Hepatocyte (in vitro differentiated cells): ENCODE measurements around the gene UMAD1. TPM values are rescaled to one million over a fixed set of nuclear protein-coding genes. Genes with fewer than 3 reads are reported as not detected.

Source experiments
- DNase-seq: peaks from one replicate; pipeline ENCODE4 v3.0.0-alpha.2; 2016; ENCODE audit warnings: low spot score
- H2AFZ ChIP-seq: fragments of 200-600 bp; sonication (generic); 2 replicates; pipeline ENCODE4 v1.6.0; 2016; ENCODE audit warnings: antibody characterized with exemption, mild to moderate bottlenecking
- H3K27ac ChIP-seq: fragments of 200-600 bp; sonication (generic); 2 replicates; pipeline ENCODE4 v1.5.1; 2016; ENCODE audit warnings: mild to moderate bottlenecking
- H3K27me3 ChIP-seq: fragments of 200-600 bp; sonication (generic); 2 replicates; pipeline ENCODE4 v1.6.1; 2016
- H3K36me3 ChIP-seq: fragments of 200-600 bp; sonication (generic); replicated peaks from 2 replicates; pipeline ENCODE4 v1.5.1; 2016; ENCODE audit warnings: low read depth; ENCODE audit not compliant: insufficient read depth
- H3K4me1 ChIP-seq: fragments of 200-600 bp; sonication (generic); 2 replicates; pipeline ENCODE4 v1.5.1; 2016; ENCODE audit warnings: mild to moderate bottlenecking, moderate library complexity; ENCODE audit not compliant: insufficient read depth
- H3K4me2 ChIP-seq: fragments of 200-600 bp; sonication (generic); 2 replicates; pipeline ENCODE4 v1.6.0; 2016
- H3K4me3 ChIP-seq: fragments of 200-600 bp; sonication (generic); 2 replicates; pipeline ENCODE4 v1.5.1; 2016; ENCODE audit warnings: mild to moderate bottlenecking
- H3K79me2 ChIP-seq: fragments of 200-600 bp; sonication (generic); 2 replicates; pipeline ENCODE4 v1.6.0; 2017; ENCODE audit warnings: mild to moderate bottlenecking
- H3K9me2 ChIP-seq: fragments of 200-600 bp; sonication (generic); replicated peaks from 2 replicates; pipeline ENCODE4 v1.6.0; 2017; ENCODE audit warnings: mild to moderate bottlenecking; ENCODE audit not compliant: insufficient read depth
- H3K9me3 ChIP-seq: fragments of 200-600 bp; sonication (generic); 2 replicates; pipeline ENCODE4 v1.5.1; 2016; ENCODE audit warnings: low read depth, mild to moderate bottlenecking
- H4K20me1 ChIP-seq: fragments of 200-600 bp; sonication (generic); 2 replicates; pipeline ENCODE4 v1.6.0; 2016; ENCODE audit warnings: mild to moderate bottlenecking; ENCODE audit not compliant: insufficient read depth, poor library complexity, severe bottlenecking
- EZH2 ChIP-seq: fragments of 200-600 bp; sonication (generic); IDR thresholded peaks from 2 replicates; pipeline ENCODE4 v1.6.1; 2016; ENCODE audit warnings: antibody characterized with exemption, mild to moderate bottlenecking, borderline replicate concordance
- EZH2phosphoT487 ChIP-seq: fragments of 200-600 bp; sonication (generic); IDR thresholded peaks from one replicate; pipeline ENCODE4 v1.6.1; 2018; ENCODE audit warnings: antibody characterized with exemption, mild to moderate bottlenecking, low read depth, moderate library complexity; ENCODE audit not compliant: unreplicated experiment, severe bottlenecking
- WGBS: methylation state at CpG from one replicate; pipeline ENCODE4 v1.1.6; 2016; ENCODE audit warnings: low lambda C conversion rate; ENCODE audit errors: missing lambda C conversion rate; 5-methylcytosine and 5-hydroxymethylcytosine counted together
- polyA plus RNA-seq: library from polyadenylated mRNA; unstranded; fragments of >200 nt; fragmentation: Nextera tagmentation; extraction: Ambion mirVana; gene quantifications from 2 replicates; pipeline ENCODE4 v1.2.1, GENCODE V29; 2016
- total RNA-seq: library from RNA; depleted of rRNA; stranded (reverse); fragments of >200 nt; gene quantifications from 2 replicates; pipeline ENCODE4 v1.2.3, GENCODE V29; 2014
- TF ChIP-seq, protein P1 (sequence below): fragments of 200-600 bp; sonication (generic); IDR thresholded peaks from 2 replicates; pipeline ENCODE4 v1.5.1; 2016; ENCODE audit warnings: antibody characterized with exemption, mild to moderate bottlenecking; ENCODE audit not compliant: poor library complexity

The UMAD1 gene
- total and polyA plus RNA-seq, 2 experiments from 2014 or later: 15.7 to 29.0 TPM

DNA sequence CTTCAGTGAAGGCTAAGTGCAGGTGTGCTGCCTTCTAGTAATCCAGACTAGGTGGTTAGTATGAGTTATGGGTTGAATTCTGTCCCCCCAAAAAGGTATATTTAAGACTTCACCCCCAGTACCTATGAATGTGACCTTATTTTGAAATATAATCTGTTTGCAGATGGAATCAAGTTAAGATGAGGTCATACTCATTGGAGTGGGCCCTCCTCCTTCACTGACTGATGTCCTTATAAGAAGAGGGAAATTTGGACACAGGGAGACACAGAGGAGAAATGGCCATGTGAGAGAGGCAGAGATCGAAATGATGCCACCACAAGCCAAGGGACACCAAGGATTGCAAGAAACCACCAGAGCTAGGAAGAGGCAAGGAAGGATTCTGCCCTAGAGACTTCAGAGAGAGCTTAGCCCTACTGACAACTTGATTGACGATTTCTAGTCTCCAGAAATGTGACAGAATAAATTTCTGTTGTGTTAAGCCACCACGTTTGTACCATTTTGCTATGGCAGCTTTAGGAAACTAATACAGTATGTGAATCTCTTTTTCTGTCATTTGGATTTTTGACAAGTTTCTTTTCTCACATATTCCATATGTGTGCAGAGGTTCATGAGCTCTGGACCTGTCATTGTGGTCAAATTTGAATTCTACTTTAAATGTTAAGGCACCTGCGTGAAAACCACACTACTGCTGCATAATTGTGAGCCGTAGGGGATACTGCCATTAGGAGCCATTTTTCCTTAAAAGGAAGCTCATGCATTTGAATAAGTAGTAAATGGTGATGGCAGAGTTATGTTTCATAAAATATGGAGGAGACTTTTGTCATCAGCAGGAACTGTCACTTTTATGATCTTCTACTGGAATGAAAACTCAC is 80.4 kb downstream of the UMAD1 start:
- Histone ChIP-seq H3K4me2 (no peak overlapping the region), H3K27ac (no peak overlapping the region), H3K4me1 (no peaks in the 10 kb centered on the region), H4K20me1 (no peaks in the 10 kb centered on the region), H3K36me3 (no peaks in the 10 kb centered on the region), H3K9me2 (no peaks in the 10 kb centered on the region), H2AFZ (no peak overlapping the region), H3K27me3 (no peaks in the 10 kb centered on the region), H3K4me3 (no peak overlapping the region), H3K79me2 (no peaks in the 10 kb centered on the region), H3K9me3 (no peaks in the 10 kb centered on the region)
- TF ChIP-seq, protein P1, sequence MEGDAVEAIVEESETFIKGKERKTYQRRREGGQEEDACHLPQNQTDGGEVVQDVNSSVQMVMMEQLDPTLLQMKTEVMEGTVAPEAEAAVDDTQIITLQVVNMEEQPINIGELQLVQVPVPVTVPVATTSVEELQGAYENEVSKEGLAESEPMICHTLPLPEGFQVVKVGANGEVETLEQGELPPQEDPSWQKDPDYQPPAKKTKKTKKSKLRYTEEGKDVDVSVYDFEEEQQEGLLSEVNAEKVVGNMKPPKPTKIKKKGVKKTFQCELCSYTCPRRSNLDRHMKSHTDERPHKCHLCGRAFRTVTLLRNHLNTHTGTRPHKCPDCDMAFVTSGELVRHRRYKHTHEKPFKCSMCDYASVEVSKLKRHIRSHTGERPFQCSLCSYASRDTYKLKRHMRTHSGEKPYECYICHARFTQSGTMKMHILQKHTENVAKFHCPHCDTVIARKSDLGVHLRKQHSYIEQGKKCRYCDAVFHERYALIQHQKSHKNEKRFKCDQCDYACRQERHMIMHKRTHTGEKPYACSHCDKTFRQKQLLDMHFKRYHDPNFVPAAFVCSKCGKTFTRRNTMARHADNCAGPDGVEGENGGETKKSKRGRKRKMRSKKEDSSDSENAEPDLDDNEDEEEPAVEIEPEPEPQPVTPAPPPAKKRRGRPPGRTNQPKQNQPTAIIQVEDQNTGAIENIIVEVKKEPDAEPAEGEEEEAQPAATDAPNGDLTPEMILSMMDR: no peak
- TF ChIP-seq EZH2 (no peak), EZH2phosphoT487 (no peak)
- 98% methylated on average over 5 of the region's 5 CpGs for WGBS
- no peak for DNase-seq

DNA sequence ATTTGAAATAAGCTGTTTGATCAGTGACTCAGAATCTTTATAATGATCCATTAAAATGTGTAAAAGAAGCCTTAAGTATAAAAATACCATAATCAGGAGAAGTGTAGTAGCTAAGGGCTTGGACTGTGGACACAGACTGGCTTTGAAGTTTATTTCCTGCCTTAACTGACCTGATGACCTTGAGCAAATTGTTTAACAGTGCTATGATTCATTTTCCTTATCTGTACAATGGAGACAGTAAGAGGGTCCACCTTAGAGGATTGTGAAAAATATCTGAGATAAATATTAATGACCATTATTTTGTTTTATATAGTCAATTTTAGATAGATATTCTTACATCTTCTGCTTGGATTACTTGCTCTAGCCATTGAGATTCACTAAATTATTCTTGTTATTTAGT is 91.2 kb downstream of the UMAD1 start:
- DNase-seq: no peak
- peaks cover 14% of the 10 kb centered on the region for H3K4me1 ChIP-seq
- H3K27ac ChIP-seq: no peak overlapping the region
- H3K27me3 ChIP-seq: no peaks in the 10 kb centered on the region
- H3K79me2 ChIP-seq: no peaks in the 10 kb centered on the region
- TF ChIP-seq EZH2phosphoT487 (no peak), EZH2 (no peak)
- TF ChIP-seq, protein P1: no peak
- H3K4me2 ChIP-seq: no peak overlapping the region
- no peak overlapping the region for H3K4me3 ChIP-seq
- no peak overlapping the region for H2AFZ ChIP-seq
- H3K9me3 ChIP-seq: no peaks in the 10 kb centered on the region
- H4K20me1 ChIP-seq: no peaks in the 10 kb centered on the region
- no peaks in the 10 kb centered on the region for H3K9me2 ChIP-seq
- no peaks in the 10 kb centered on the region for H3K36me3 ChIP-seq

DNA sequence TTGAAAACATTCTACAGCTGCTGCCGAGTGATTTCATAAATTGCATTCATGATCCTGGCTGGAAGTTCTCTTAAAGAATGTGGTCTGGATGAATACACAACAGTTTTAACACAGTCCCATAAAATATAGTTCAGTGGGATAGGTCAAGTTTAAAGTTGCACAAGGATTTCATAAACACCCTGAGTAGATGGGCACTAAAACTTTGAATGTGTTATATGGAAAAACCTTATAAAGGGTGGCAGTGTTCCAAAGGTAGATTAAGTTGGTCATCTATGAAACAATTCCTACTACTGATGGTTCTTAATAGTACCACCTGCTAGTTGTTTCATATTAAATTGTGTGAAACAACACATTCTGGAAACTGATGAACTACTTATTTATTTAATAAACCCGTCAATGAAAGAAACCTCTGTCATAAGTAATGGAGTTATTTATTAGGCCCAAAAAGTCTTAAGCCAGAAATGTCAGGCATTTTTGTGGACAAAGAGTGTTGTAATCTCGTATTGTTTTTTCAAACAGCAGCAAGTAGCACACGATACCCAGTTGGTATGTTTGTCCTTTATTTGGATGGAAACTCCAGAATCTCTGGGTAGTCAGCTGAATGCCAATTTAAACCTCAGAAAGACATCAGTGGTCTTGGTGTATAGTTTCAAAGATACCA is 92.2 kb downstream of the UMAD1 start:
- Histone ChIP-seq H3K4me3 (no peak overlapping the region), H3K79me2 (no peaks in the 10 kb centered on the region), H3K4me2 (no peak overlapping the region), H2AFZ (no peak overlapping the region), H4K20me1 (no peaks in the 10 kb centered on the region), H3K27ac (no peak overlapping the region), H3K27me3 (no peaks in the 10 kb centered on the region), H3K9me2 (no peaks in the 10 kb centered on the region), H3K36me3 (no peaks in the 10 kb centered on the region), H3K4me1 (peaks cover 14% of the 10 kb centered on the region), H3K9me3 (no peaks in the 10 kb centered on the region)
- no peak for DNase-seq
- TF ChIP-seq EZH2: no peak
- 51% methylated on average over 4 of the region's 4 CpGs for WGBS

DNA sequence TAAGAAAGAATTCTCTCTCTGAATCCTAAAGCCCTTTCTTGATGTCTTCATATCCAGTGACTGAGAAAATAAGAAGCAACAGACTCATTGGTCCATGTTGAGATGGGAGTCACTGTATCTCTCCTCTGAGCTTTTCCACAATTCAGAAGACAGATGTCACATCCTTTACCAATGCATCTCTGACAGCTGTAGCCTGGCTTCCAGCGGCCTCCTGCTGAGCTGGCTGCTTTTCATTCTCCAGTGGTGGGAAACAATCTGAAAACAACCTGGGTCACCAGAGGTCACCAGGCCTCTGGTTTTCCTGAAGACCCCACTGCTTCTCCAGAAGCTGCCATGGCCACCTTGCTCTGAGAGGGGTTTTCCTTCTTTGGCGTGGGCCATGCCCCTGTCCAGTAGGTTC is 96.1 kb downstream of the UMAD1 start:
- no peak overlapping the region for H3K27ac ChIP-seq
- no peak overlapping the region for H2AFZ ChIP-seq
- no peaks in the 10 kb centered on the region for H3K79me2 ChIP-seq
- 86% methylated on average over 2 of the region's 2 CpGs for WGBS
- H3K36me3 ChIP-seq: no peaks in the 10 kb centered on the region
- no peaks in the 10 kb centered on the region for H3K27me3 ChIP-seq
- H3K4me2 ChIP-seq: no peak overlapping the region
- no peaks in the 10 kb centered on the region for H3K9me2 ChIP-seq
- TF ChIP-seq, protein P1: no peak
- TF ChIP-seq EZH2 (no peak), EZH2phosphoT487 (no peak)
- no peak for DNase-seq
- no peaks in the 10 kb centered on the region for H3K9me3 ChIP-seq
- H4K20me1 ChIP-seq: no peaks in the 10 kb centered on the region
- no peak overlapping the region for H3K4me3 ChIP-seq
- H3K4me1 ChIP-seq: peaks cover 6% of the 10 kb centered on the region
